ENCODE results near the gene TIGD6. TPM values are rescaled to one million over a fixed set of nuclear protein-coding genes. Genes with fewer than 3 reads are reported as not detected.
A peak's percentile ranks its signal among the peaks of the same experiment; 100 is the strongest.

TIGD6 gene
- total and polyA plus RNA-seq, 9 of the 15 experiments (the other 6 are each of a cell fraction or from before 2014, with no cell fraction given) = 1.8 to 6.3 (median 3.9) TPM

- peak; percentile 59 for TF ChIP-seq RFX1 (IDR thresholded peaks at IDR 0.05)
- TF ChIP-seq ZNF134 (CRISPR knock-in tag; conservative IDR thresholded peaks at IDR 0.05) = no peak
- TF ChIP-seq FUS (optimal IDR thresholded peaks at IDR 0.05; ENCODE audit: low read depth, low read length) = peak; percentile 43
- peak; percentile 90 for TF ChIP-seq HCFC1 (IDR thresholded peaks at IDR 0.05; ENCODE audit: low read depth, low read length)
- peak; percentile 95 for TF ChIP-seq BHLHE40 (IDR thresholded peaks at IDR 0.05; ENCODE audit: low read length)
- TF ChIP-seq SIN3B (IDR thresholded peaks at IDR 0.05; ENCODE audit: low read depth) = peak; percentile 91
- no peak for TF ChIP-seq DPF2 (IDR thresholded peaks at IDR 0.05)
- TF ChIP-seq EP400 (IDR thresholded peaks at IDR 0.05) = peak; percentile 89
- TF ChIP-seq GTF2F1 (IDR thresholded peaks at IDR 0.05; ENCODE audit: low read depth, low read length) = 0 out of 2 replicates have a peak, but pooled peaks have one; percentile 49
- no peak for TF ChIP-seq ELF4 (CRISPR knock-in tag; IDR thresholded peaks at IDR 0.05)
- TF ChIP-seq SRSF9 (IDR thresholded peaks at IDR 0.05; ENCODE audit: borderline replicate concordance, low read depth, low read length) = no peak
- TF ChIP-seq PTTG1 (tag; IDR thresholded peaks at IDR 0.05; ENCODE audit: low read depth) = no peak
- no peak for TF ChIP-seq SNRNP70 (optimal IDR thresholded peaks at IDR 0.05; ENCODE audit: low read depth, low read length)
- TF ChIP-seq KDM5B (IDR thresholded peaks at IDR 0.05; ENCODE audit: insufficient replicate concordance, low read depth, low read length) = peak; percentile 82
- TF ChIP-seq FOXA3 (CRISPR knock-in tag; conservative IDR thresholded peaks at IDR 0.05 in 1 of 2, IDR thresholded peaks at IDR 0.05 in 1 of 2) = peak in 1 of 2 experiments; percentile 70; a peak in 1 of 4 replicates
- no peak for TF ChIP-seq NR0B1 (IDR thresholded peaks at IDR 0.05; ENCODE audit: partially characterized antibody)
- TF ChIP-seq, protein P1, sequence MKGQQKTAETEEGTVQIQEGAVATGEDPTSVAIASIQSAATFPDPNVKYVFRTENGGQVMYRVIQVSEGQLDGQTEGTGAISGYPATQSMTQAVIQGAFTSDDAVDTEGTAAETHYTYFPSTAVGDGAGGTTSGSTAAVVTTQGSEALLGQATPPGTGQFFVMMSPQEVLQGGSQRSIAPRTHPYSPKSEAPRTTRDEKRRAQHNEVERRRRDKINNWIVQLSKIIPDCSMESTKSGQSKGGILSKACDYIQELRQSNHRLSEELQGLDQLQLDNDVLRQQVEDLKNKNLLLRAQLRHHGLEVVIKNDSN (CRISPR knock-in tag; IDR thresholded peaks at IDR 0.05) = peak; percentile 96
- TF ChIP-seq CHD2 (IDR thresholded peaks at IDR 0.05; ENCODE audit: low read depth, low read length) = peak; percentile 63; the same call in 1 of the 2 replicates
- TF ChIP-seq, protein P2, sequence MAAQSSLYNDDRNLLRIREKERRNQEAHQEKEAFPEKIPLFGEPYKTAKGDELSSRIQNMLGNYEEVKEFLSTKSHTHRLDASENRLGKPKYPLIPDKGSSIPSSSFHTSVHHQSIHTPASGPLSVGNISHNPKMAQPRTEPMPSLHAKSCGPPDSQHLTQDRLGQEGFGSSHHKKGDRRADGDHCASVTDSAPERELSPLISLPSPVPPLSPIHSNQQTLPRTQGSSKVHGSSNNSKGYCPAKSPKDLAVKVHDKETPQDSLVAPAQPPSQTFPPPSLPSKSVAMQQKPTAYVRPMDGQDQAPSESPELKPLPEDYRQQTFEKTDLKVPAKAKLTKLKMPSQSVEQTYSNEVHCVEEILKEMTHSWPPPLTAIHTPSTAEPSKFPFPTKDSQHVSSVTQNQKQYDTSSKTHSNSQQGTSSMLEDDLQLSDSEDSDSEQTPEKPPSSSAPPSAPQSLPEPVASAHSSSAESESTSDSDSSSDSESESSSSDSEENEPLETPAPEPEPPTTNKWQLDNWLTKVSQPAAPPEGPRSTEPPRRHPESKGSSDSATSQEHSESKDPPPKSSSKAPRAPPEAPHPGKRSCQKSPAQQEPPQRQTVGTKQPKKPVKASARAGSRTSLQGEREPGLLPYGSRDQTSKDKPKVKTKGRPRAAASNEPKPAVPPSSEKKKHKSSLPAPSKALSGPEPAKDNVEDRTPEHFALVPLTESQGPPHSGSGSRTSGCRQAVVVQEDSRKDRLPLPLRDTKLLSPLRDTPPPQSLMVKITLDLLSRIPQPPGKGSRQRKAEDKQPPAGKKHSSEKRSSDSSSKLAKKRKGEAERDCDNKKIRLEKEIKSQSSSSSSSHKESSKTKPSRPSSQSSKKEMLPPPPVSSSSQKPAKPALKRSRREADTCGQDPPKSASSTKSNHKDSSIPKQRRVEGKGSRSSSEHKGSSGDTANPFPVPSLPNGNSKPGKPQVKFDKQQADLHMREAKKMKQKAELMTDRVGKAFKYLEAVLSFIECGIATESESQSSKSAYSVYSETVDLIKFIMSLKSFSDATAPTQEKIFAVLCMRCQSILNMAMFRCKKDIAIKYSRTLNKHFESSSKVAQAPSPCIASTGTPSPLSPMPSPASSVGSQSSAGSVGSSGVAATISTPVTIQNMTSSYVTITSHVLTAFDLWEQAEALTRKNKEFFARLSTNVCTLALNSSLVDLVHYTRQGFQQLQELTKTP (IDR thresholded peaks at IDR 0.05; ENCODE audit: low read depth in 1 of 2, partially characterized antibody in 2 of 2) = no peak
- TF ChIP-seq SUPT5H (IDR thresholded peaks at IDR 0.05) = peak; percentile 87
- no peak for TF ChIP-seq ZC3H4 (CRISPR knock-in tag; IDR thresholded peaks at IDR 0.05; ENCODE audit: borderline replicate concordance)
- 0 out of 2 replicates have a peak, but pooled peaks have one; percentile 34 for TF ChIP-seq HNRNPL (IDR thresholded peaks at IDR 0.05; ENCODE audit: low read depth, low read length)
- TF ChIP-seq C11orf30 (IDR thresholded peaks at IDR 0.05; ENCODE audit: low read depth) = peak; percentile 97
Measured at GRCh38 chr5:150000256-150000989, at the start of gene TIGD6, which contains the start of gene HMGXB3 (continued).
